ENCODE measurements around the gene PACRG.

GRCh38 chr6:162856885-162857284 is 129.1 kb downstream of the PACRG start:
- no peak for TF ChIP-seq POLR2A (IDR thresholded peaks at IDR 0.05; ENCODE audit: low read length)
- no peak for TF ChIP-seq GATA1 (IDR thresholded peaks at IDR 0.05; ENCODE audit: low read depth, low read length)
